CD4-positive, alpha-beta memory T cell (primary cell): ENCODE results near the gene AHDC1. TPM values are rescaled to one million over a fixed set of nuclear protein-coding genes. Genes with fewer than 3 reads are reported as not detected.

Source experiments
- CTCF ChIA-PET: fragments of 350-600 bp; sonication (Branson Sonifier 250); formaldehyde crosslinking; loops from one replicate; lab custom pipeline; 2021; ENCODE audit warnings: inconsistent platforms; ENCODE audit not compliant: partially characterized antibody; lab: Charles Lee
- POLR2A ChIA-PET: fragments of 350-600 bp; sonication (Branson Sonifier 250); formaldehyde crosslinking; loops from one replicate; lab custom pipeline; 2021; ENCODE audit not compliant: partially characterized antibody; lab: Charles Lee
- DNase-seq, 5 donors: peaks; one replicate each; pipeline versions ENCODE4 v3.0.0 to v3.0.0-alpha.2; 2020 to 2022; ENCODE audit warnings: mixed read lengths in 1 of 5
- H3K27ac ChIP-seq: one replicate; pipeline ENCODE4 v1.7.0; 2013; ENCODE audit warnings: low read depth, low read length
- H3K27me3 ChIP-seq: 2 replicates; pipeline ENCODE4 v1.7.0; 2013; ENCODE audit warnings: mild to moderate bottlenecking, low read length, moderate library complexity; ENCODE audit not compliant: insufficient read depth
- H3K36me3 ChIP-seq: 2 replicates; pipeline ENCODE4 v1.7.0; 2013; ENCODE audit warnings: mild to moderate bottlenecking, low read length, moderate library complexity; ENCODE audit not compliant: insufficient read depth
- H3K4me1 ChIP-seq: 2 replicates; pipeline ENCODE4 v1.7.0; 2013; ENCODE audit warnings: mild to moderate bottlenecking, low read length, moderate library complexity; ENCODE audit not compliant: insufficient read depth
- H3K4me3 ChIP-seq, 2 donors: one replicate each; pipeline ENCODE4 v1.7.0; 2013; ENCODE audit warnings: low read length in 2 of 2, mild to moderate bottlenecking in 1 of 2
- H3K9me3 ChIP-seq, 2 donors: one replicate each; pipeline ENCODE4 v1.7.0; 2013; ENCODE audit warnings: low read length in 2 of 2, control low read depth in 1 of 2; ENCODE audit not compliant: control insufficient read depth in 1 of 2
- H3K27ac Mint-ChIP-seq, 7 donors: one replicate each; pipeline ENCODE4 v1.8.0; 2020 to 2021; ENCODE audit warnings: mixed read lengths in 7 of 7, mild to moderate bottlenecking in 6 of 7, inconsistent platforms in 3 of 7, moderate library complexity in 3 of 7
- H3K27me3 Mint-ChIP-seq, 2 donors: one replicate each; pipeline ENCODE4 v1.8.0; 2020 to 2021; ENCODE audit warnings: mixed read lengths in 2 of 2
- H3K36me3 Mint-ChIP-seq, 2 donors: one replicate each; pipeline ENCODE4 v1.8.0; 2020 to 2021; ENCODE audit warnings: mixed read lengths in 2 of 2, inconsistent platforms in 1 of 2, mild to moderate bottlenecking in 1 of 2
- H3K4me1 Mint-ChIP-seq, 4 donors: one replicate each; pipeline ENCODE4 v1.8.0; 2020 to 2021; ENCODE audit warnings: mixed read lengths in 4 of 4, mild to moderate bottlenecking in 1 of 4
- H3K4me3 Mint-ChIP-seq, 8 donors: one replicate each; pipeline ENCODE4 v1.8.0; 2020 to 2021; ENCODE audit warnings: mixed read lengths in 8 of 8, mild to moderate bottlenecking in 7 of 8, moderate library complexity in 6 of 8, inconsistent platforms in 3 of 8
- H3K9me3 Mint-ChIP-seq, 8 donors: one replicate each; pipeline ENCODE4 v1.8.0; 2020 to 2021; ENCODE audit warnings: mixed read lengths in 8 of 8, mild to moderate bottlenecking in 5 of 8, inconsistent platforms in 3 of 8, moderate library complexity in 1 of 8
- intact Hi-C: fragments of 100-400 bp; cut with micrococcal nuclease; formaldehyde crosslinking; loops from one replicate; pipeline ENCODE4 v1.15.1; 2023
- polyA plus RNA-seq, 2 donors: library from polyadenylated mRNA; unstranded; fragments of 300-500 nt; fragmentation: Illumina TruSeq; gene quantifications; one replicate each; pipeline ENCODE4 v1.2.3, GENCODE V29; 2021
- total RNA-seq, 2 experiments: library from RNA; stranded (reverse); gene quantifications; one replicate each; pipeline ENCODE4 v1.2.3, GENCODE V29; 2021

The AHDC1 gene
- total and polyA plus RNA-seq, 4 experiments from 2014 or later, result 0.02 to 19.2 (median 10.0) TPM

DNA sequence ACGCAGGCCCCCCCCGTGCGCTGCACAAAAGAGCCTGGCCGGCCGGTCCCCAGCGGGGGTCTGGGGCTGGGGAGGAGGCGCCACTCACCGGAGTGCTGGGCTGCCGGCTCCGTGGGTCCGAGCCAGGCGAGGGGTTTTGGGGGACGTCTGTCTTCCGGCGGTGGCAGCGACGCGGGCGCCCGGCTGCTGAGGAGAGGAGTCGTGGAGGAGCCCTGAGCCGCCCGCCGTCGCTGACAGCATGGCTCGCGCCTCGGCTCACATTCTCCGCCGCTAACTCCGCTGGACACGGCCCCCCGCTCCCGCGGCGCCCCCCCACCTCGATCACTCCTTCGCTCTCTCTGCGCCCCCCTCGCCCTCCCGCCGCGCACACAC lies 649 bp downstream of the AHDC1 start:
- intact Hi-C loops, result no loop called here
- Mint-ChIP-seq H3K27me3 (no peaks in the 10 kb centered on the region), H3K9me3 (no peaks in the 10 kb centered on the region), H3K36me3 (peaks cover 0 to 5% of the 10 kb centered on the region in 2 donors), H3K4me3 (peak overlapping the region; percentile 86 to 98 (median 92)), H3K27ac (peak overlapping the region in 5 of 7 donors; percentile 84 to 94 (median 91)), H3K4me1 (peaks cover 20 to 72% (median 44%) of the 10 kb centered on the region in 4 donors)
- Histone ChIP-seq H3K4me3 (peak overlapping the region in 1 of 2 donors; percentile 79), H3K27ac (peak overlapping the region; percentile 63), H3K27me3 (no peaks in the 10 kb centered on the region), H3K4me1 (peaks cover 54% of the 10 kb centered on the region), H3K9me3 (no peaks in the 10 kb centered on the region), H3K36me3 (no peaks in the 10 kb centered on the region)
- ChIA-PET CTCF (interaction anchor here (1.0 to 18.9 kb wide), 7 partner anchors 46 to 305 kb away, joined by 4 to 550 read pairs (median 75); partner anchors contain the start of gene IFI6), POLR2A (interaction anchor here (0.6 to 6.3 kb wide), 14 partner anchors 13 to 449 kb away, joined by 3 to 36 read pairs (median 5); partner anchors contain the start of genes IFI6, SLC9A1 and STX12)
- DNase-seq, result peak in 2 of 5 donors; percentile 31 to 33

GRCh38 chr1:27602462-27603308 lies 1.3 kb downstream of the AHDC1 start:
- no peaks in the 10 kb centered on the region for H3K36me3 ChIP-seq
- no peaks in the 10 kb centered on the region for H3K27me3 Mint-ChIP-seq
- peaks cover 0 to 5% of the 10 kb centered on the region in 2 donors for H3K36me3 Mint-ChIP-seq
- peak overlapping the region; percentile 63 for H3K27ac ChIP-seq
- no peaks in the 10 kb centered on the region for H3K9me3 ChIP-seq
- peak in 3 of 5 donors; percentile 41 to 54 (median 51) for DNase-seq
- peak overlapping the region in 6 of 7 donors; percentile 15 to 88 (median 77) for H3K27ac Mint-ChIP-seq
- H3K9me3 Mint-ChIP-seq, result no peaks in the 10 kb centered on the region
- H3K4me3 Mint-ChIP-seq, result peak overlapping the region; percentile 80 to 87 (median 82)
- H3K4me1 ChIP-seq, result peaks cover 58% of the 10 kb centered on the region
- H3K27me3 ChIP-seq, result no peaks in the 10 kb centered on the region
- peak overlapping the region in 1 of 2 donors; percentile 79 for H3K4me3 ChIP-seq
- ChIA-PET POLR2A (interaction anchor here (0.8 to 6.3 kb wide), 6 partner anchors 19 to 80 kb away, joined by 3 to 35 read pairs (median 4); partner anchors contain the start of gene IFI6), CTCF (interaction anchor here (0.7 to 3.0 kb wide), 6 partner anchors 15 to 301 kb away, joined by 3 to 13 read pairs (median 4); no protein-coding TSS in a partner anchor)
- H3K4me1 Mint-ChIP-seq, result peaks cover 21 to 72% (median 45%) of the 10 kb centered on the region in 4 donors
- intact Hi-C loops, result no loop called here

- no peak overlapping the region for H3K27ac ChIP-seq
These were observed 2.0 kb downstream of the AHDC1 start for GRCh38 chr1:27601771-27602461.

GRCh38 chr1:27601321-27601770 lies 2.6 kb downstream of the AHDC1 start:
- CTCF ChIA-PET, result interaction anchor here (1.1 to 3.0 kb wide), 12 partner anchors 32 to 305 kb away, joined by 3 to 13 read pairs (median 4); no protein-coding TSS in a partner anchor
- intact Hi-C loops, result no loop called here
- Histone ChIP-seq H3K4me3 (no peak overlapping the region), H3K27me3 (no peaks in the 10 kb centered on the region), H3K4me1 (peaks cover 67% of the 10 kb centered on the region), H3K36me3 (no peaks in the 10 kb centered on the region), H3K9me3 (no peaks in the 10 kb centered on the region), H3K27ac (no peak overlapping the region)
- H3K9me3 Mint-ChIP-seq, result no peaks in the 10 kb centered on the region
- H3K4me1 Mint-ChIP-seq, result peaks cover 21 to 65% (median 42%) of the 10 kb centered on the region in 4 donors
- H3K4me3 Mint-ChIP-seq, result peak overlapping the region; percentile 6 to 73 (median 54)
- POLR2A ChIA-PET, result interaction anchor here (0.7 to 6.3 kb wide), 4 partner anchors 45 to 79 kb away, joined by 3 to 35 read pairs (median 4); partner anchors contain the start of gene IFI6
- H3K27me3 Mint-ChIP-seq, result no peaks in the 10 kb centered on the region
- no peak for DNase-seq
- peaks cover 0 to 5% of the 10 kb centered on the region in 2 donors for H3K36me3 Mint-ChIP-seq
- H3K27ac Mint-ChIP-seq, result peak overlapping the region; percentile 12 to 82 (median 58)

More at GRCh38 chr1:27601771-27602461, 2.0 kb downstream of the AHDC1 start:
- DNase-seq, result no peak
- peaks cover 66% of the 10 kb centered on the region for H3K4me1 ChIP-seq
- Mint-ChIP-seq H3K27ac (peak overlapping the region; percentile 50 to 88 (median 72)), H3K9me3 (no peaks in the 10 kb centered on the region), H3K4me1 (peaks cover 23 to 71% (median 46%) of the 10 kb centered on the region in 4 donors), H3K4me3 (peak overlapping the region; percentile 80 to 87 (median 82)), H3K36me3 (peaks cover 0 to 5% of the 10 kb centered on the region in 2 donors), H3K27me3 (no peaks in the 10 kb centered on the region)
- CTCF ChIA-PET, result interaction anchor here (0.7 to 3.0 kb wide), 9 partner anchors 14 to 300 kb away, joined by 3 to 13 read pairs (median 4); no protein-coding TSS in a partner anchor
- no peaks in the 10 kb centered on the region for H3K27me3 ChIP-seq
- POLR2A ChIA-PET, result interaction anchor here (0.7 to 6.3 kb wide), 7 partner anchors 18 to 79 kb away, joined by 3 to 35 read pairs (median 3); partner anchors contain the start of gene IFI6
- no peak overlapping the region for H3K4me3 ChIP-seq
- no peaks in the 10 kb centered on the region for H3K36me3 ChIP-seq
- H3K9me3 ChIP-seq, result no peaks in the 10 kb centered on the region
- intact Hi-C loops, result no loop called here

DNA sequence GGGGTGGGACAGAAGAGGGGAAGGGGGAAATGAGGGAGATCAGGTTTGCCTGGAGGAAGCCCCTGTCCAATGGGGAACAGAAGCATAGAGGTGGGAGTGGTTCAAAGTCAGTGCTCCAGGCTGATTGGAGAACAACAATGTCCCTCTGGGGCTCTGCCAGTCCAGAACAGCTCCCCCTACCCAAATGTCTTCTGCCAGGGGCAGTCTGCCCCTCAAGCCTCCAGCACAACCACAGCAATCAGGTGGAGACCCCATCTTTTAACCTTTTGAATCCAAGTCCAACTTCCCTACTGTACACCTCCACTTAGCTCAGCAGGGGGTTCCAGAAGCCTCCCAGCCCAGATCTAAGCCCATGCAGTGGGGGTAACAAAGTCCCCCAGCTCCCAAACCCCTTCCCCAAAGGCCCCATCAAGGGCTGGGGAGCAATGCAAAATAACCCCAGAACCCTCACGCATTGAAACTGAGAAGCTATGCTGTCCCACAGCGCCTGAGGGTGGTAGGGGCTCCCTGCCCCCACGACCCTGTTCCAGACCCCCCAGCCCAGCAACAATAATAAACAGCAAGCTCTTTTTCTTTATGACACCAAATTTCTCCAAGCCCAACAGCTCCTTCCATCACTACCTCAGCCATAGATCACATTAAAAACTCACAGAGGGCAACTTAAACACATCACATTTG lies 3.3 kb downstream of the AHDC1 start:
- Histone ChIP-seq H3K27ac (no peak overlapping the region), H3K9me3 (no peaks in the 10 kb centered on the region), H3K36me3 (no peaks in the 10 kb centered on the region), H3K4me1 (peaks cover 74% of the 10 kb centered on the region), H3K27me3 (no peaks in the 10 kb centered on the region), H3K4me3 (no peak overlapping the region)
- Mint-ChIP-seq H3K36me3 (peaks cover 0 to 5% of the 10 kb centered on the region in 2 donors), H3K27ac (peak overlapping the region in 4 of 7 donors; percentile 1 to 76 (median 4)), H3K4me3 (peak overlapping the region in 6 of 8 donors; percentile 4 to 32 (median 16)), H3K4me1 (peaks cover 20 to 58% (median 38%) of the 10 kb centered on the region in 4 donors), H3K27me3 (no peaks in the 10 kb centered on the region), H3K9me3 (no peaks in the 10 kb centered on the region)
- intact Hi-C loops, result no loop called here
- ChIA-PET CTCF (interaction anchor here (0.6 to 3.0 kb wide), 18 partner anchors 8 to 304 kb away, joined by 3 to 13 read pairs (median 4); no protein-coding TSS in a partner anchor), POLR2A (interaction anchor here (1.5 to 6.3 kb wide), 2 partner anchors 62 to 78 kb away, joined by 5 to 35 read pairs; no protein-coding TSS in a partner anchor)
- DNase-seq, result no peak
